Skeletal muscle tissue (tissue), 4 donors: Measurements from ENCODE around the gene NEK5. TPM values are rescaled to one million over a fixed set of nuclear protein-coding genes. Genes with fewer than 3 reads are reported as not detected.

Source experiments
- H3K27ac ChIP-seq: one replicate; pipeline ENCODE4 v1.7.0; 2013; ENCODE audit warnings: mild to moderate bottlenecking, low read depth, low read length, inconsistent platforms
- H3K27me3 ChIP-seq, 3 donors: one replicate each; pipeline ENCODE4 v1.7.0; 2013; ENCODE audit warnings: low read length in 3 of 3; ENCODE audit not compliant: control insufficient read depth in 3 of 3, insufficient read depth in 3 of 3
- H3K36me3 ChIP-seq, 3 donors: one replicate each; pipeline ENCODE4 v1.7.0; 2013; ENCODE audit warnings: low read length in 3 of 3; ENCODE audit not compliant: control insufficient read depth in 3 of 3, insufficient read depth in 3 of 3
- H3K4me1 ChIP-seq, 3 donors: one replicate each; pipeline ENCODE4 v1.7.0; 2013; ENCODE audit warnings: low read length in 3 of 3, mild to moderate bottlenecking in 3 of 3; ENCODE audit not compliant: control insufficient read depth in 3 of 3, insufficient read depth in 3 of 3
- H3K4me3 ChIP-seq, 3 donors: one replicate each; pipeline ENCODE4 v1.7.0; 2013; ENCODE audit warnings: low read length in 3 of 3
- H3K9ac ChIP-seq, 3 donors: one replicate each; pipeline ENCODE4 v1.7.0; 2013; ENCODE audit warnings: low read length in 3 of 3, mild to moderate bottlenecking in 3 of 3, moderate library complexity in 2 of 3, low read depth in 1 of 3
- H3K9me3 ChIP-seq, 3 donors: one replicate each; pipeline ENCODE4 v1.7.0; 2013; ENCODE audit warnings: low read length in 3 of 3; ENCODE audit not compliant: control insufficient read depth in 3 of 3
- total RNA-seq: library from RNA; depleted of rRNA; stranded (reverse); fragments of >200 nt; gene quantifications from one replicate; pipeline ENCODE4 v1.2.3, GENCODE V29; 2014
- donor health status: Osteomylitis.

NEK5 gene
- total RNA-seq, 1 donor from 2014 or later, result 1.0 TPM

GRCh38 chr13:51996641-51997040, 132.2 kb downstream of the NEK5 start:
- no peak overlapping the region for H3K9ac ChIP-seq
- H3K9me3 ChIP-seq, result no peaks in the 10 kb centered on the region
- H3K4me3 ChIP-seq, result peak overlapping the region in 1 of 3 donors; percentile 16
- no peaks in the 10 kb centered on the region for H3K27me3 ChIP-seq
- H3K27ac ChIP-seq, result no peak overlapping the region
- no peaks in the 10 kb centered on the region for H3K36me3 ChIP-seq
- H3K4me1 ChIP-seq, result peaks cover 29 to 42% (median 29%) of the 10 kb centered on the region in 3 donors

DNA sequence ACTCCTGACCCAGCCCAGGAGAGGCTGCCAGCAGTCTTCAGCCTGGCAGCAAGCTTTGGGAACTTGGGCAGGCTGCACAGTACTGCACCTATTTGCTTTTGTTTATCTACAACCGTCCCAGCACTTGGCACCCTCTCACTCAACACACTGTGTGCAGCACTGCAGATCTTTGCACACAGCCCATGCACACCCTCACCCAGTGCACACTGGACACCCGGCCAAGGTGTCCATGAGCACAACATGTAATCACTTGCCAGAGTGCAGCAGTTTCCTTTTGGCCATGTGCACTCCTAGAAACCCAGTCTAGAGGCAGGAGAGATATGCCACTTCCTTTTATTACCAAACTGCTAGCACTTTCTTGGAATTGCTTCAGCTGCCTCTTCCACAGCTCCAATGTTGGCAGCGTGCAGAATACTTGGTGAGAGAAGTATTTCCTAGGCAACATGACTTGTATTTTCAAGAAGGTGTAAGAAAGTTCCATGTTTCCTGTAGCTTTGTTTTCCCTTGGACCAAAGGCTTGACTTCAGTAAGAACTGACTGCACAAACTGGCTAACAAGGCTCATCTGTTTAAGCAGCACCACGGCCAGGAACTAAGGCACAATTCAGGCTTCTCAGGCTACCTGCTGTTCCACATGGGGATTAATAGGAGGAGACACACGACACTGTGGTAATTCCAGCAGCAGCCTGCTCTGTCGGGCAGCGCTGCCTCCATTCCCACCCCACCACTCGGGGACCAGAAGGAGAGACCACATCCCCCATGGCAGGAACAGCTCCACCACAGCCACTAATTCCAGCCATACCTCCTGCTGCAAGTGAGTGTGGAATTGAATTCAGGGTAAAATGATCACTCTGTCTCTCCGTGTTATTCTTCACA, 133.0 kb downstream of the NEK5 start:
- H3K4me3 ChIP-seq, result peak overlapping the region in 2 of 3 donors; percentile 16 to 25
- no peaks in the 10 kb centered on the region for H3K27me3 ChIP-seq
- H3K36me3 ChIP-seq, result no peaks in the 10 kb centered on the region
- peaks cover 29 to 42% (median 29%) of the 10 kb centered on the region in 3 donors for H3K4me1 ChIP-seq
- no peaks in the 10 kb centered on the region for H3K9me3 ChIP-seq
- no peak overlapping the region for H3K27ac ChIP-seq
- H3K9ac ChIP-seq, result peak overlapping the region in 1 of 3 donors; percentile 54

GRCh38 chr13:51993713-51994112, 135.2 kb downstream of the NEK5 start:
- Histone ChIP-seq H3K9ac (no peak overlapping the region), H3K27me3 (no peaks in the 10 kb centered on the region), H3K4me3 (no peak overlapping the region), H3K4me1 (peaks cover 15 to 26% (median 16%) of the 10 kb centered on the region in 3 donors), H3K27ac (no peak overlapping the region), H3K9me3 (no peaks in the 10 kb centered on the region), H3K36me3 (no peaks in the 10 kb centered on the region)

- Histone ChIP-seq H3K27me3 (no peaks in the 10 kb centered on the region), H3K9me3 (no peaks in the 10 kb centered on the region), H3K9ac (no peak overlapping the region), H3K4me1 (no peaks in the 10 kb centered on the region), H3K27ac (no peak overlapping the region), H3K36me3 (no peaks in the 10 kb centered on the region), H3K4me3 (no peak overlapping the region)
Observed at GRCh38 chr13:51988988-51989618, 139.8 kb downstream of the NEK5 start.

Other genes starting within 250 kb of the NEK5 start
- 6.3 TPM for gene ATP7B, start 117.6 kb downstream of the NEK5 start, total RNA-seq
- gene ALG11, start 116.7 kb downstream of the NEK5 start, total RNA-seq, result 25.1 TPM
- gene UTP14C, start 104.4 kb downstream of the NEK5 start, total RNA-seq, result 12.5 TPM
- 4.7 TPM for gene NEK3, start 30.5 kb upstream of the NEK5 start, total RNA-seq